IPS DF 4.7 (cell line): ENCODE data around the gene SBF1.

Experiments used
- DNase-seq: peaks from one replicate; pipeline ENCODE4 v3.0.0-alpha.2; 2013; ENCODE audit warnings: low spot score; ENCODE audit errors: extremely low read depth

The SBF1 gene

GRCh38 chr22:50469377-50470305 lies 5.2 kb downstream of the SBF1 start:
- no peak for DNase-seq

GRCh38 chr22:50468626-50469025 lies 6.2 kb downstream of the SBF1 start:
- DNase-seq, result no peak

- DNase-seq, result no peak
These were observed 6.9 kb downstream of the SBF1 start for GRCh38 chr22:50467773-50468440.

GRCh38 chr22:50467341-50467740 lies 7.5 kb downstream of the SBF1 start:
- no peak for DNase-seq

GRCh38 chr22:50465066-50465930 lies 9.5 kb downstream of the SBF1 start:
- DNase-seq, result no peak

GRCh38 chr22:50464451-50464850 lies 10.4 kb downstream of the SBF1 start:
- no peak for DNase-seq

GRCh38 chr22:50463188-50463900 lies 11.5 kb downstream of the SBF1 start:
- no peak for DNase-seq

GRCh38 chr22:50461979-50462540 lies 12.8 kb downstream of the SBF1 start:
- no peak for DNase-seq

GRCh38 chr22:50461536-50461935 lies 13.3 kb downstream of the SBF1 start:
- DNase-seq, result no peak

GRCh38 chr22:50460938-50461337 lies 13.9 kb downstream of the SBF1 start:
- DNase-seq, result no peak

GRCh38 chr22:50459496-50460140 lies 15.2 kb downstream of the SBF1 start:
- no peak for DNase-seq

GRCh38 chr22:50459016-50459415 lies 15.8 kb downstream of the SBF1 start:
- no peak for DNase-seq

- no peak for DNase-seq
These were observed 18.2 kb downstream of the SBF1 start for GRCh38 chr22:50456466-50457234.

GRCh38 chr22:50456026-50456425 lies 18.8 kb downstream of the SBF1 start:
- DNase-seq, result no peak

- no peak for DNase-seq
These were observed 19.6 kb downstream of the SBF1 start for GRCh38 chr22:50455201-50455600.

GRCh38 chr22:50454556-50455075 lies 20.2 kb downstream of the SBF1 start:
- no peak for DNase-seq

GRCh38 chr22:50452649-50453048 lies 22.2 kb downstream of the SBF1 start:
- DNase-seq, result no peak

- DNase-seq, result no peak
These were observed 27.0 kb downstream of the SBF1 start for GRCh38 chr22:50447576-50448551.
